HepG2 (cell line): Measurements from ENCODE around the gene ERLIN1. TPM values are rescaled to one million over a fixed set of nuclear protein-coding genes. Genes with fewer than 3 reads are reported as not detected.

Experiments
- ATAC-seq: fragments of 200-7000 bp; cut with Tn5 transposase; 3 replicates; pipeline ENCODE4 v1.9.1; 2020; ENCODE audit warnings: mild to moderate bottlenecking, moderate library complexity
- BruUV-seq: library from RNA; stranded (reverse); fragments of 400-500 nt; replicated peaks from 2 replicates; lab custom pipeline; 2021; lab: Mats Ljungman, UMichigan
- CTCF ChIA-PET: fragments of 300-600 bp; formaldehyde crosslinking; extraction: SDS; loops from one replicate; lab custom pipeline; 2021; ENCODE audit warnings: low total read pairs, inconsistent platforms, low intra/inter-chr PET ratio; lab: Yijun Ruan, JAX
- POLR2A ChIA-PET: fragments of 350-600 bp; sonication (Branson Sonifier 250); formaldehyde crosslinking; loops from one replicate; lab custom pipeline; 2020; ENCODE audit warnings: antibody characterized with exemption, inconsistent platforms; lab: Yijun Ruan, JAX
- DNase-seq: peaks from one replicate; pipeline ENCODE4 v3.0.0-alpha.2; 2015; ENCODE audit warnings: low spot score
- FAIRE-seq: peaks from 3 replicates; lab custom pipeline; 2011; peaks lifted over from hg19 to GRCh38; lab: Jason Lieb, UNC
- H2AFZ ChIP-seq: one replicate; pipeline ENCODE4 v1.6.1; 2011; ENCODE audit warnings: low read length, inconsistent platforms
- H3K27ac ChIP-seq: fragments of 300-600 bp; 3 replicates; pipeline ENCODE4 v1.8.0; 2011; ENCODE audit warnings: mixed run types, mild to moderate bottlenecking, mixed read lengths, low read length, inconsistent platforms; ENCODE audit not compliant: insufficient read depth; ENCODE audit errors: extremely low read length
- H3K27me3 ChIP-seq, 2 experiments: fragments of 200-600 bp in 1 of 2; 2 replicates in 1 of 2; 3 replicates in 1 of 2; pipeline versions ENCODE4 v1.6.0 to v1.8.0; 2011; ENCODE audit warnings: low read length in 2 of 2, mild to moderate bottlenecking in 2 of 2, moderate library complexity in 2 of 2, inconsistent platforms in 1 of 2; ENCODE audit not compliant: insufficient read depth in 2 of 2, control insufficient read depth in 1 of 2
- H3K36me3 ChIP-seq, 2 experiments: fragments of 200-600 bp in 1 of 2; replicated peaks in 1 of 2; 2 replicates in 1 of 2; 3 replicates in 1 of 2; pipeline versions ENCODE4 v1.5.1 to v1.8.0; 2011; ENCODE audit warnings: low read length in 2 of 2, inconsistent platforms in 1 of 2; ENCODE audit not compliant: insufficient read depth in 2 of 2, control insufficient read depth in 1 of 2
- H3K4me1 ChIP-seq: 2 replicates; pipeline ENCODE4 v1.5.1; 2012; ENCODE audit warnings: low read length, inconsistent platforms; ENCODE audit not compliant: insufficient read depth
- H3K4me2 ChIP-seq: 2 replicates; pipeline ENCODE4 v1.6.0; 2011; ENCODE audit warnings: low read depth, low read length, inconsistent platforms
- H3K4me3 ChIP-seq, 3 experiments: fragments of 200-600 bp in 1 of 3; sonication (generic), shearing (Covaris generic) in 1 of 3; replicated peaks in 1 of 3; 2 replicates each; pipeline ENCODE4 v1.5.1; 2011 to 2016; ENCODE audit warnings: low read length in 3 of 3, inconsistent platforms in 2 of 3, low read depth in 2 of 3, mild to moderate bottlenecking in 2 of 3, control low read depth in 1 of 3, mixed read lengths in 1 of 3; ENCODE audit not compliant: insufficient read depth in 1 of 3
- H3K79me2 ChIP-seq: one replicate; pipeline ENCODE4 v1.6.1; 2011; ENCODE audit warnings: low read length, inconsistent platforms; ENCODE audit not compliant: insufficient read depth
- H3K9ac ChIP-seq: 2 replicates; pipeline ENCODE4 v1.6.0; 2011; ENCODE audit warnings: mild to moderate bottlenecking, low read depth, low read length, inconsistent platforms; ENCODE audit not compliant: insufficient read depth
- H3K9me3 ChIP-seq: 2 replicates; pipeline ENCODE4 v1.5.1; 2012; ENCODE audit warnings: mild to moderate bottlenecking, low read length
- H4K20me1 ChIP-seq: 2 replicates; pipeline ENCODE4 v1.6.0; 2011; ENCODE audit warnings: inconsistent platforms, mild to moderate bottlenecking, low read length, moderate library complexity; ENCODE audit not compliant: insufficient read depth
- ARNTL ChIP-seq: sonication (generic); formaldehyde crosslinking; IDR thresholded peaks from 2 replicates; pipeline ENCODE4 v1.4.0; 2020; ENCODE audit warnings: mild to moderate bottlenecking, missing genetic modification reagents
- HNRNPK ChIP-seq: fragments of 200-400 bp; formaldehyde crosslinking; IDR thresholded peaks from 2 replicates; pipeline ENCODE4 v1.6.1; 2018; ENCODE audit warnings: low read length, low read depth, moderate library complexity, mild to moderate bottlenecking; ENCODE audit not compliant: poor library complexity, severe bottlenecking
- KAT7 ChIP-seq: IDR thresholded peaks from 2 replicates; pipeline ENCODE4 v1.6.1; 2018; ENCODE audit warnings: borderline replicate concordance, missing compliant biosample characterization
- MYC ChIP-seq: sonication (generic); formaldehyde crosslinking; IDR thresholded peaks from 2 replicates; pipeline ENCODE4 v1.9.0; 2021; ENCODE audit warnings: missing genetic modification reagents, borderline replicate concordance
- MYNN ChIP-seq: sonication (generic); formaldehyde crosslinking; IDR thresholded peaks from 2 replicates; pipeline ENCODE4 v1.4.0; 2020; ENCODE audit warnings: mild to moderate bottlenecking, low read depth, missing genetic modification reagents
- SNRNP70 ChIP-seq: fragments of 200-400 bp; formaldehyde crosslinking; IDR thresholded peaks from 2 replicates; pipeline ENCODE4 v1.6.1; 2017; ENCODE audit warnings: mild to moderate bottlenecking, low read depth, low read length, moderate library complexity
- SP1 ChIP-seq, 2 experiments: fragments of 450-650 bp in 1 of 2; sonication (generic) in 1 of 2; formaldehyde crosslinking in 1 of 2; IDR thresholded peaks; 2 replicates each; pipeline versions ENCODE4 v1.4.0 to v1.6.1; 2016 to 2020; ENCODE audit warnings: missing genetic modification reagents in 1 of 2
- ZC3H4 ChIP-seq: sonication (generic); formaldehyde crosslinking; IDR thresholded peaks from 2 replicates; pipeline ENCODE4 v1.4.0; 2020; ENCODE audit warnings: missing genetic modification reagents, borderline replicate concordance
- ZNF460 ChIP-seq: sonication (generic); formaldehyde crosslinking; IDR thresholded peaks from 2 replicates; pipeline ENCODE4 v1.5.1; 2020; ENCODE audit warnings: missing genetic modification reagents, mild to moderate bottlenecking, borderline replicate concordance
- in situ Hi-C: cut with HindIII; loops from 2 replicates; pipeline ENCODE4 v1.10.0; 2017; ENCODE audit warnings: low pct_unique_long_range_greater_than_20kb; ENCODE audit not compliant: extremely low pct_ligation_motif_present
- intact Hi-C: fragments of 100-400 bp; cut with micrococcal nuclease; formaldehyde crosslinking; loops from one replicate; pipeline ENCODE4 v1.10.0; 2022; ENCODE audit not compliant: unreplicated experiment
- polyA plus RNA-seq, 8 experiments: library from polyadenylated mRNA; depleted of rRNA in 3 of 8; stranded (reverse) in 7 of 8; unstranded in 1 of 8; fragments of >200 nt; fragmentation: Illumina TruSeq in 4 of 8; extraction: Trizol in 4 of 8; gene quantifications; 2 replicates each; pipeline versions ENCODE4 v1.2.1 to v1.2.3, GENCODE V29; 2011 to 2016; ENCODE audit warnings: low read depth in 4 of 8, missing spikeins in 1 of 8, mixed read lengths in 1 of 8; ENCODE audit not compliant: insufficient read depth in 1 of 8
- total RNA-seq, 5 experiments: library from RNA; depleted of rRNA; stranded (reverse); fragments of >200 nt; fragmentation: Illumina TruSeq; extraction: Trizol; gene quantifications; 2 replicates each; pipeline ENCODE4 v1.2.3, GENCODE V29; 2016; ENCODE audit warnings: low read depth in 1 of 5
- TF ChIP-seq, protein P1 (sequence below): sonication (generic); formaldehyde crosslinking; IDR thresholded peaks from 2 replicates; pipeline ENCODE4 v1.4.0; 2020; ENCODE audit warnings: missing genetic modification reagents
- TF ChIP-seq, protein P2 (sequence below): sonication (generic); formaldehyde crosslinking; IDR thresholded peaks from 2 replicates; pipeline ENCODE4 v1.5.0; 2020; ENCODE audit warnings: missing genetic modification reagents
- TF ChIP-seq, protein P3 (sequence below): sonication (generic); formaldehyde crosslinking; IDR thresholded peaks from 2 replicates; pipeline ENCODE4 v1.5.1; 2020; ENCODE audit warnings: mild to moderate bottlenecking, missing genetic modification reagents, moderate library complexity

The ERLIN1 gene
- total and polyA plus RNA-seq, 2 of the 13 experiments (the other 11 are each of a cell fraction or from before 2014, with no cell fraction given) = 56.8 to 69.3 TPM

DNA sequence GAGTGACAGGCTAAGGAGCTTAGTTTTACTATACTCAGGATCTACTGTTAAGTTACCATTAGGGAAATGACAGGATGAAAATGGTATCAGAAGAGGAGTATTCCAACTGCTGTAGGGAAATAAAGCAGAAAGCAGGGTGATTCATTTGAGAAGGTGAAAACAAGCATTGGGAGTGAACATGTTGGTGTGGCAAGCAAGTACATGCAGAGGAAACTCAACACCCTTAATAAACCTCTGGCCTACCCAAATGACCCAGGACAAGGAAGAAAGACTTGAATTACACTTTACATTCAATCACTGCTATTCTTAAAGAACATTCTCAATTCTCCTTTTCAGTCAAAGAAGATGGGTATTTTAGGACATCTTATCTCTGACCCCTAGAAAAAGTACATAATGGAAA lies 28.7 kb downstream of the ERLIN1 start:
- no peaks in the 10 kb centered on the region for H4K20me1 ChIP-seq
- intact Hi-C loops = no loop called here
- no peak overlapping the region for H3K4me2 ChIP-seq
- no peak overlapping the region for H3K27ac ChIP-seq
- peaks cover 15% of the 10 kb centered on the region for H3K79me2 ChIP-seq
- CTCF ChIA-PET = no interaction called here
- H2AFZ ChIP-seq = no peak overlapping the region
- no peaks in the 10 kb centered on the region for H3K27me3 ChIP-seq
- ATAC-seq = no peak
- peaks cover 12 to 65% of the 10 kb centered on the region in 2 experiments for H3K36me3 ChIP-seq
- POLR2A ChIA-PET = no interaction called here
- FAIRE-seq = no peak
- DNase-seq = no peak
- H3K4me3 ChIP-seq = no peak overlapping the region
- H3K9me3 ChIP-seq = no peaks in the 10 kb centered on the region
- TF ChIP-seq MYC (CRISPR knock-in tag) (no peak), ARNTL (CRISPR knock-in tag) (no peak), ZC3H4 (CRISPR knock-in tag) (no peak), ZNF460 (no peak), KAT7 (CRISPR knock-in tag) (no peak), SNRNP70 (no peak), HNRNPK (no peak), SP1 (IDR thresholded peaks at IDR 0.05) (no peak), SP1 (CRISPR knock-in tag; IDR thresholded peaks at IDR 0.05) (no peak), MYNN (CRISPR knock-in tag) (no peak)
- TF ChIP-seq, protein P1, sequence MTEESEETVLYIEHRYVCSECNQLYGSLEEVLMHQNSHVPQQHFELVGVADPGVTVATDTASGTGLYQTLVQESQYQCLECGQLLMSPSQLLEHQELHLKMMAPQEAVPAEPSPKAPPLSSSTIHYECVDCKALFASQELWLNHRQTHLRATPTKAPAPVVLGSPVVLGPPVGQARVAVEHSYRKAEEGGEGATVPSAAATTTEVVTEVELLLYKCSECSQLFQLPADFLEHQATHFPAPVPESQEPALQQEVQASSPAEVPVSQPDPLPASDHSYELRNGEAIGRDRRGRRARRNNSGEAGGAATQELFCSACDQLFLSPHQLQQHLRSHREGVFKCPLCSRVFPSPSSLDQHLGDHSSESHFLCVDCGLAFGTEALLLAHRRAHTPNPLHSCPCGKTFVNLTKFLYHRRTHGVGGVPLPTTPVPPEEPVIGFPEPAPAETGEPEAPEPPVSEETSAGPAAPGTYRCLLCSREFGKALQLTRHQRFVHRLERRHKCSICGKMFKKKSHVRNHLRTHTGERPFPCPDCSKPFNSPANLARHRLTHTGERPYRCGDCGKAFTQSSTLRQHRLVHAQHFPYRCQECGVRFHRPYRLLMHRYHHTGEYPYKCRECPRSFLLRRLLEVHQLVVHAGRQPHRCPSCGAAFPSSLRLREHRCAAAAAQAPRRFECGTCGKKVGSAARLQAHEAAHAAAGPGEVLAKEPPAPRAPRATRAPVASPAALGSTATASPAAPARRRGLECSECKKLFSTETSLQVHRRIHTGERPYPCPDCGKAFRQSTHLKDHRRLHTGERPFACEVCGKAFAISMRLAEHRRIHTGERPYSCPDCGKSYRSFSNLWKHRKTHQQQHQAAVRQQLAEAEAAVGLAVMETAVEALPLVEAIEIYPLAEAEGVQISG (CRISPR knock-in tag) = no peak
- TF ChIP-seq, protein P2, sequence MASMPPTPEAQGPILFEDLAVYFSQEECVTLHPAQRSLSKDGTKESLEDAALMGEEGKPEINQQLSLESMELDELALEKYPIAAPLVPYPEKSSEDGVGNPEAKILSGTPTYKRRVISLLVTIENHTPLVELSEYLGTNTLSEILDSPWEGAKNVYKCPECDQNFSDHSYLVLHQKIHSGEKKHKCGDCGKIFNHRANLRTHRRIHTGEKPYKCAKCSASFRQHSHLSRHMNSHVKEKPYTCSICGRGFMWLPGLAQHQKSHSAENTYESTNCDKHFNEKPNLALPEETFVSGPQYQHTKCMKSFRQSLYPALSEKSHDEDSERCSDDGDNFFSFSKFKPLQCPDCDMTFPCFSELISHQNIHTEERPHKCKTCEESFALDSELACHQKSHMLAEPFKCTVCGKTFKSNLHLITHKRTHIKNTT = no peak
- TF ChIP-seq, protein P3, sequence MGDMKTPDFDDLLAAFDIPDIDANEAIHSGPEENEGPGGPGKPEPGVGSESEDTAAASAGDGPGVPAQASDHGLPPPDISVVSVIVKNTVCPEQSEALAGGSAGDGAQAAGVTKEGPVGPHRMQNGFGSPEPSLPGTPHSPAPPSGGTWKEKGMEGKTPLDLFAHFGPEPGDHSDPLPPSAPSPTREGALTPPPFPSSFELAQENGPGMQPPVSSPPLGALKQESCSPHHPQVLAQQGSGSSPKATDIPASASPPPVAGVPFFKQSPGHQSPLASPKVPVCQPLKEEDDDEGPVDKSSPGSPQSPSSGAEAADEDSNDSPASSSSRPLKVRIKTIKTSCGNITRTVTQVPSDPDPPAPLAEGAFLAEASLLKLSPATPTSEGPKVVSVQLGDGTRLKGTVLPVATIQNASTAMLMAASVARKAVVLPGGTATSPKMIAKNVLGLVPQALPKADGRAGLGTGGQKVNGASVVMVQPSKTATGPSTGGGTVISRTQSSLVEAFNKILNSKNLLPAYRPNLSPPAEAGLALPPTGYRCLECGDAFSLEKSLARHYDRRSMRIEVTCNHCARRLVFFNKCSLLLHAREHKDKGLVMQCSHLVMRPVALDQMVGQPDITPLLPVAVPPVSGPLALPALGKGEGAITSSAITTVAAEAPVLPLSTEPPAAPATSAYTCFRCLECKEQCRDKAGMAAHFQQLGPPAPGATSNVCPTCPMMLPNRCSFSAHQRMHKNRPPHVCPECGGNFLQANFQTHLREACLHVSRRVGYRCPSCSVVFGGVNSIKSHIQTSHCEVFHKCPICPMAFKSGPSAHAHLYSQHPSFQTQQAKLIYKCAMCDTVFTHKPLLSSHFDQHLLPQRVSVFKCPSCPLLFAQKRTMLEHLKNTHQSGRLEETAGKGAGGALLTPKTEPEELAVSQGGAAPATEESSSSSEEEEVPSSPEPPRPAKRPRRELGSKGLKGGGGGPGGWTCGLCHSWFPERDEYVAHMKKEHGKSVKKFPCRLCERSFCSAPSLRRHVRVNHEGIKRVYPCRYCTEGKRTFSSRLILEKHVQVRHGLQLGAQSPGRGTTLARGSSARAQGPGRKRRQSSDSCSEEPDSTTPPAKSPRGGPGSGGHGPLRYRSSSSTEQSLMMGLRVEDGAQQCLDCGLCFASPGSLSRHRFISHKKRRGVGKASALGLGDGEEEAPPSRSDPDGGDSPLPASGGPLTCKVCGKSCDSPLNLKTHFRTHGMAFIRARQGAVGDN = no peak
- BruUV-seq = no TSS peak
- peaks cover 6% of the 10 kb centered on the region; the same call in 1 of the 2 replicates for H3K4me1 ChIP-seq
- no peak overlapping the region for H3K9ac ChIP-seq
- in situ Hi-C loops = no loop called here
